Effector CD8-positive, alpha-beta T cell (primary cell): ENCODE results near the gene WWC2.

Experiments used
- DNase-seq: peaks from one replicate; lab custom pipeline; 2025; lab: John Stamatoyannopoulos, UW

Gene WWC2

GRCh38 chr4:183202523-183202922, 103.5 kb downstream of the WWC2 start:
- DNase-seq = no peak

- DNase-seq = no peak
Observed at GRCh38 chr4:183204793-183205192, 105.7 kb downstream of the WWC2 start.

GRCh38 chr4:183205193-183205592, 106.1 kb downstream of the WWC2 start:
- DNase-seq = no peak

GRCh38 chr4:183205709-183206108, 106.7 kb downstream of the WWC2 start:
- DNase-seq = no peak

GRCh38 chr4:183211533-183211932, 112.5 kb downstream of the WWC2 start:
- DNase-seq = no peak

- DNase-seq = no peak
Observed at GRCh38 chr4:183213996-183214395, 114.9 kb downstream of the WWC2 start.

- DNase-seq = no peak
Observed at GRCh38 chr4:183214912-183215488, 115.9 kb downstream of the WWC2 start.

GRCh38 chr4:183220236-183220635, 121.2 kb downstream of the WWC2 start:
- DNase-seq = no peak

- no peak for DNase-seq
Observed at GRCh38 chr4:183223053-183223452, 124.0 kb downstream of the WWC2 start.

GRCh38 chr4:183229397-183229796, 130.3 kb downstream of the WWC2 start:
- no peak for DNase-seq

GRCh38 chr4:183240581-183241321, 141.7 kb downstream of the WWC2 start:
- no peak for DNase-seq

- DNase-seq = no peak
Observed at GRCh38 chr4:183241322-183241640, 142.2 kb downstream of the WWC2 start.

- no peak for DNase-seq
Observed at GRCh38 chr4:183241721-183242151, 142.7 kb downstream of the WWC2 start.

GRCh38 chr4:183242291-183242690, 143.2 kb downstream of the WWC2 start:
- DNase-seq = no peak

- no peak for DNase-seq
Observed at GRCh38 chr4:183244019-183244418, 145.0 kb downstream of the WWC2 start.

GRCh38 chr4:183244506-183244905, 145.4 kb downstream of the WWC2 start:
- no peak for DNase-seq

GRCh38 chr4:183248201-183248600, 149.1 kb downstream of the WWC2 start:
- no peak for DNase-seq

- DNase-seq = no peak
Observed at GRCh38 chr4:183249854-183250253, 150.8 kb downstream of the WWC2 start.

GRCh38 chr4:183250831-183251230, 151.8 kb downstream of the WWC2 start:
- no peak for DNase-seq

- DNase-seq = no peak
Observed at GRCh38 chr4:183252959-183253358, 153.9 kb downstream of the WWC2 start.

- DNase-seq = no peak
Observed at GRCh38 chr4:183253451-183253850, 154.4 kb downstream of the WWC2 start.

- no peak for DNase-seq
Observed at GRCh38 chr4:183254162-183254561, 155.1 kb downstream of the WWC2 start.

- DNase-seq = no peak
Observed at GRCh38 chr4:183255487-183255886, 156.4 kb downstream of the WWC2 start.

- no peak for DNase-seq
Observed at GRCh38 chr4:183256343-183256742, 157.3 kb downstream of the WWC2 start.
